Stimulated activated CD4-positive, alpha-beta T cell treated with anti-CD3 and anti-CD28 coated beads, TNF-alpha, amount 100 ng/mL, for 1 hour (primary cell): ENCODE data around the gene ZFP3.
"Not testable (repeated sequence)": the region's sequence is repeated elsewhere in the genome, so short reads cannot be mapped to it uniquely, and the experiment has no call there.

Experiments used
- DNase-seq, 3 donors: peaks; one replicate each; pipeline ENCODE4 v3.0.0-alpha.2; 2020; ENCODE audit warnings: low read depth in 3 of 3, low spot score in 1 of 3

The ZFP3 gene

GRCh38 chr17:5077275-5077674 is 992 bp upstream of the ZFP3 start:
- DNase-seq, result not testable (repeated sequence)

- no peak for DNase-seq
Measured at GRCh38 chr17:5077781-5078105, 524 bp upstream of the ZFP3 start.

DNA sequence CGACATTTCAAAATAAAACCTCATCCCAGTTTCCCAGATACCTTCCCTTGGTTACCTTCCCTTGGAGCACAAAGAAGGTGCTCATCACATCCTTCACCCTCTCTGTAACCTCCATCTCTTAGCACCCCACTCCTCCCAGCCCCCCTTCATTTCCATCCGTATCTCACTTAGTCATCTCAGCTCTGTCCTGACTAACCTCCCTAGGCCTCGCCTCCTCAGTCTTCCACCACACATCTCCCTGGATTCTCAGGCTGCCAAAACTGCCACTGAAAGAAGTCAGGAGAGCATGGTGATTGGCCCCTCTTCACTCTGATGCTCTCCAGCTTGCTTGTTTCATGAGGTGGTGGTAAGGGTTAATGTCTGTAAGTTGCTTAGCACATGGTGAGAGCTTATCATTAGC is 2.3 kb downstream of the ZFP3 start:
- DNase-seq, result no peak

GRCh38 chr17:5092218-5093010 is 14.1 kb downstream of the ZFP3 start:
- no peak for DNase-seq

GRCh38 chr17:5096731-5097100 is 18.4 kb downstream of the ZFP3 start:
- DNase-seq, result no peak

- DNase-seq, result peak in 1 of 3 donors; percentile 15
Measured at GRCh38 chr17:5097101-5097834, 19.0 kb downstream of the ZFP3 start.

DNA sequence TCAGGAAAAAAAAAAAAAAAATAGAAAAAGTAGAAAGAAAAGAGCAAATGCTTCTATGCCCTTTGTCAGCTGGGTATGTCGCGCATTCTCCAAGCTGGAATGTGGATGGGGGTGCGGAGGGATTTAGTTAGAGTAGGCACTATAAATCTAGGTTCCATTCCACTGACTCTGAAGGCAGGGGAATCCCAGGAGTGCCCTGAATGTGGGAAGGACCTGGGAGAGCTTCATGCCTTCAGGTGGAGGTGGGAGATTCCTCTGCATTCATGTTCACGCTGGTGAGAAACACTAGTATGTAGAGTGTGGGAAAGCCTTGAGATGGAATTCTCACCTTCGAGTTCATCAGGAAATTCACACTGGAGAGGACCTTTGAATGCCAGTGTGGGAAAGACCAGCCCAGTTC is 21.0 kb downstream of the ZFP3 start:
- DNase-seq, result no peak

DNA sequence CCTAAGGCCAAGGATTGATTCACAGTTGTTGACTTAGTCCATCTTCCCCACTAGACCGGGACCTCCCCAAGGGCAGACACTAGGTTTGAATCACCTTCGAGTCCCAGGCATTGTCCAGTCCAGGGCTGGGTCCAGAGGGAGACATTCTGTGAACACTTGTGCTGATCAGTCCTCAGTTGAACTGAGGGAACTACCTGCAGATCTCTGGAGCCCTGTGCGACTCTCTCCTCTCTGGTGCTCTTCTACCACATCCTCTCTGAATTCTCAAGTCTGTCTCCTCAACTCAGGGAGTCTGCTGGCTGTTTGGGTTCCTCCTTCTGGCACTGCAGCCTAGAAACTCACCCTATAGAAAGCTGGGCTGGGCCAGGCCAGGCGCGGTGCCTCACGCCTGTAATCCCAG is 22.6 kb downstream of the ZFP3 start:
- no peak for DNase-seq

GRCh38 chr17:5110816-5111215 is 32.5 kb downstream of the ZFP3 start:
- no peak for DNase-seq

- peak; percentile 78 to 84 (median 79) for DNase-seq
Measured at GRCh38 chr17:5111402-5112204, 33.3 kb downstream of the ZFP3 start, which contains the start of gene ZNF232. Gene ZNF232, minus strand, starts transcription at chr17:5111878. Its CDS starts 56 bp downstream, at chr17:5111822.

- no peak for DNase-seq
Measured at GRCh38 chr17:5115673-5116651, 37.7 kb downstream of the ZFP3 start, which contains the start of gene USP6. Gene USP6, plus strand, starts transcription at chr17:5116032. Its CDS starts 14,336 bp downstream, at chr17:5130368.

GRCh38 chr17:5118219-5118618 is 40.0 kb downstream of the ZFP3 start:
- DNase-seq, result no peak

DNA sequence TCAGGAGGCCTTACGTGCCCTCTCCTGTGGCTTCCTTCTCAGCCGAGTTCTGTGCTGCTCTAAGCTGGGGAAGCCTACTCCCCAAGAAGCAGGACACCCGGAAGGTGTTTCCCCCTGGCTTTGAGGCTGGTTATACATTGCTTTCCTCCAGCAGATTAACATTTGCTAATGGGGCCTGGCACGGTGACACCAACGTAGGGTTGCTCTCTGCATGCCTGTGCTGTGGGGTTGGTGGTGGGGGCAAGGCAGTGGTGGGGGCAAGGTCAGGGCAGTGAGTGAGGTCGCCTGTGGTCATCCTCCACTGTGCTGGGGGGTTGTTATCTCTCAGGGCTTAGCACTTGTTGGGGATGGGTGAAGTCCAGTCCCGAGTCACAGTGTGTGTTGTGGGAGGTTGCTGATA is 41.8 kb downstream of the ZFP3 start:
- DNase-seq, result no peak

DNA sequence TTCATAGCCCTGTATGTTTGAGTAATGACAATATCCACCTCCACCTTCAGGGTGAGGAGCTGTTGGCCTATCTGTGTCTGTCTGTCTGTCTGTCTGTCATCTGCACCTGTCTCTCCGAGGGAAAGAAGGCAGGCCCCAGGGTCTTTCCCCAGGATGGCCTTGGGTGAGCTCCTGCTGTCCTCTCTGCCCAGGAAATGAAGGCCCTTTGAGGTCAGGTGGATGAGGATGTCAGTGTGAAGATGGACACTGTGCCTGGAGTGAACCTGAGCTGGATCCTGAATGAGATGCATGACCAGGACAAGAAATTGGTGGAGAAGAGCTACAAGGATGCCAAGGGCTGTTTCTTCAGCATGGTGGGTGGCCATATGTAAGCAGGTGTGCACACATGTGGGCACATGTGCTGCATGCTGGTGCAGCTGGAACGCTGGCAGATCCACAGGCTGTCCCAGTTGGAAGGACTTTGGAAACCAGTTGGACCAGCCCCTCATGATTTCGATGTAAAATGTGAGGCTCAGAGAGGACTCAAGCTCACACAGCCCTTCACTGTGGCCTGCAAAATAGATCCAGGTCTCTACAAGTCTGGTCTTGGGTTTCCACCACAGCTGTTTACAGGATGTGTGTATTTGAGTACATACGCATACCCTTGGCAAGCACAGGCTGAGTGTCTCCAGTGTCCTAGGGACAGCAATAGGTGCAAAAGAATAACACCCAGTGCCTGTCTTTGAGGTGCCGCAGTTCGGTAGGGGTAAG is 42.3 kb downstream of the ZFP3 start:
- not testable (repeated sequence) for DNase-seq

- DNase-seq, result no peak
Measured at GRCh38 chr17:5121186-5121841, 43.0 kb downstream of the ZFP3 start.

- DNase-seq, result not testable (repeated sequence)
Measured at GRCh38 chr17:5122056-5122455, 43.8 kb downstream of the ZFP3 start.

- DNase-seq, result no peak
Measured at GRCh38 chr17:5122586-5123342, 44.5 kb downstream of the ZFP3 start.

GRCh38 chr17:5123343-5124124 is 45.3 kb downstream of the ZFP3 start:
- DNase-seq, result no peak
